Measurements from ENCODE around the gene G6PC3. TPM values are rescaled to one million over a fixed set of nuclear protein-coding genes. Genes with fewer than 3 reads are reported as not detected.

Gene G6PC3
- total and polyA plus RNA-seq, 10 of the 15 experiments (the other 5 are each of a cell fraction or from before 2014, with no cell fraction given) = 13.0 to 93.7 (median 43.0) TPM

- no peak for TF ChIP-seq NFXL1 (IDR thresholded peaks at IDR 0.05; ENCODE audit: borderline replicate concordance)
- no peak for TF ChIP-seq MAX (IDR thresholded peaks at IDR 0.05; ENCODE audit: low read depth, low read length)
- TF ChIP-seq ASH2L (IDR thresholded peaks at IDR 0.05; ENCODE audit: borderline replicate concordance, low read depth) = no peak
- no peak for TF ChIP-seq IRF3 (IDR thresholded peaks at IDR 0.05)
- TF ChIP-seq MXI1 (IDR thresholded peaks at IDR 0.05; ENCODE audit: low read depth, low read length) = no peak
- TF ChIP-seq ATF3 (IDR thresholded peaks at IDR 0.05; ENCODE audit: borderline replicate concordance, extremely low read depth, low read depth, low read length) = no peak
- TF ChIP-seq POU2F2 (IDR thresholded peaks at IDR 0.05; ENCODE audit: borderline replicate concordance, low read depth, low read length) = no peak
- TF ChIP-seq DPF2 (IDR thresholded peaks at IDR 0.05) = no peak
- no peak for TF ChIP-seq IRF5 (IDR thresholded peaks at IDR 0.05; ENCODE audit: borderline replicate concordance)
- TF ChIP-seq ZNF384 (IDR thresholded peaks at IDR 0.05; ENCODE audit: borderline replicate concordance, low read depth, low read length) = no peak
- no peak for TF ChIP-seq RUNX3 (IDR thresholded peaks at IDR 0.05; ENCODE audit: low read length)
- TF ChIP-seq MYB (IDR thresholded peaks at IDR 0.05; ENCODE audit: borderline replicate concordance, low read depth, low read length) = no peak
- no peak for TF ChIP-seq HDAC2 (IDR thresholded peaks at IDR 0.05)
Measured at GRCh38 chr17:44022246-44022645, 48.3 kb upstream of the G6PC3 start (continued).
